IPS-NIHi7 (cell line): ENCODE results near the gene EFCC1.

Source experiments
- DNase-seq: peaks from one replicate; pipeline ENCODE4 v3.0.0; 2012; ENCODE audit warnings: mixed read lengths; ENCODE audit errors: extremely low spot score

EFCC1 gene

DNA sequence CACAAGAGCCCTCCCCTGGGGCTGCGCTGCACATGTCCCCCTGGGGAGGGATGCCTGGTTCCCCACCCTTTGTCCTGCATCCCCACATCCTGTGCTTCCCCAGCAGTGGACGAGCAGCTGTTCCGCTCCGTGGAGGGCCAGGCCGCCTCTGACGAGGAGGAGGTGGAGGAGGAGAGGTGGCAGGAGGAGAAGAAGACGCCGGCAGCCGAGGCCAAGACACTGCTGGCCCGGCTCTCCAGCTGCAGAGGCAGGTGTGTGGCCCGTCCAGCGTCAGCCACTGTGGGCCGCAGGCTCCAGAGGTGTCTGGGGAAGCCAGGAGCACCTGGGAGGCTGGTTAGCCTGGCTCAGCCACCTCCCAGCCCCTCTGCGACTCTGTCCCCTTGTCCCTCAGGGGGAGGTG is 31.6 kb downstream of the EFCC1 start:
- no peak for DNase-seq

DNA sequence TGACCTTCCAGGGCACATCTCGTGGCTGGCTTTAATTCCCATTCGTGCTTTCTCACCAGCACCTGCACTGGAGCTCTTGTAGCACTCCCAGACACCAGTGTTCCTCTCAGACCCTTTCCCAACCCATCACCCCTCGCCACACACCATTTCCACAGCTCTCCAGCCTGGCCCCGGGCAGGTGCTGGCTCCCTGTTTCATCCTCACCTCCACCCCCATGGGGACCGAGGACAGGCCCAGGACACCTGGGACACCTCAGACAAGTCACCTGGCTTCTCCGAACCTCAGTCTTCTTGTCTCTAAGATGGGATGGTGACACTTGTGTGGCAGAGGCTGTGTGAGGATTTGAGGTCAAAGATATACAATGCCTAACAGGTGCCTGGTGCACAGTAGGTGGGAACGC is 32.0 kb downstream of the EFCC1 start:
- no peak for DNase-seq

DNA sequence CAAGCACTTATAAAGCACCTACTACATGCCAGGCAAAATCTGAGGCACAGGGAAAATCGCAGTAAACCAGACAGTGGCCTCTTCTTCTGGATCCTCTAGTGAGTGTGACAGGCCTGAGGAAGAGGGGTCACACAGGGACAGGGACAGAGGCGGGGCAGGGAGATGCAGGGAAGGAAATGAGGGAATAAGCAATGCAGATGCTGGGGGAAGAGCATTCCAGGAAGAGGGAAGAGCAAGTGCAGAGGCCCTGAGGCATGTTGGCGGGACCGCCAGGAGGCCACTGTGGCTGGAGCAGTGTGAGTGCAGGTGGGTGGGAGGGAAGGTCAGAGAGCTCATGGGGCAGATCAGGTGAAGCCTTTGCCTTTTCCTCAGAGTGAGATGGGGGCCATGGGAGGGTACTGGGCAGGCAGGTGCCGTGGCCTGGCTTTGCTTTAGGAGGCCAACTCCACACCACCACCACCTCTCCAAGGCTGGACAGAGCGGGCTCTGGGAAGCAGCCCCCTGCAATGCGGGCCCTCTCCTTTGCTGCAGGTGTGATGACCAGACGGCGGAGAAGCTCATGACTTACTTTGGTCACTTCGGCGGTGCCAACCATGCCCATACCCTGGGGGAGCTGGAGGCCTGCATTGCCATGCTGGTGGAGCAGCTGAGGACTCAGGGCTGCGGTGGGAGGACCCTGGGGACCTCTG is 32.7 kb downstream of the EFCC1 start:
- DNase-seq = no peak

DNA sequence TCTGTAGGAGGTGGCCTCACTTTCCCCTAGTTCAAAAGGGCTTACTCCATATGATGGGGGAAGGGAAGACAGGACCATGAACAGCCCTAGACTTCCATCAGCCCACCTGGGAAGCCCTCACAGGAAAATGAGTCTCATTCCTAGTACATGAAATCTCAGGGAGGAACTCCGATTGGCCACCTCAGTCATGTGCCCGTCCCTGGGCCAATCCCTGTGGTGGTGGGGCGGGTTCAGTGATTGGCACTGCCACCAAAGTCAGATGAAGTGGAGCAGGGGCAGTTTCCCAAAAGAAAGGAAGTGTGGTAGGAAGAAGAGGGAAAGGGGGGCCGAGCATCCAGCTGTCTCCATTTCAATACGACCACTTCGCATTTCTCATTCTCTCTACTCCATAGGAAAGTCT is 33.5 kb downstream of the EFCC1 start:
- DNase-seq = no peak

DNA sequence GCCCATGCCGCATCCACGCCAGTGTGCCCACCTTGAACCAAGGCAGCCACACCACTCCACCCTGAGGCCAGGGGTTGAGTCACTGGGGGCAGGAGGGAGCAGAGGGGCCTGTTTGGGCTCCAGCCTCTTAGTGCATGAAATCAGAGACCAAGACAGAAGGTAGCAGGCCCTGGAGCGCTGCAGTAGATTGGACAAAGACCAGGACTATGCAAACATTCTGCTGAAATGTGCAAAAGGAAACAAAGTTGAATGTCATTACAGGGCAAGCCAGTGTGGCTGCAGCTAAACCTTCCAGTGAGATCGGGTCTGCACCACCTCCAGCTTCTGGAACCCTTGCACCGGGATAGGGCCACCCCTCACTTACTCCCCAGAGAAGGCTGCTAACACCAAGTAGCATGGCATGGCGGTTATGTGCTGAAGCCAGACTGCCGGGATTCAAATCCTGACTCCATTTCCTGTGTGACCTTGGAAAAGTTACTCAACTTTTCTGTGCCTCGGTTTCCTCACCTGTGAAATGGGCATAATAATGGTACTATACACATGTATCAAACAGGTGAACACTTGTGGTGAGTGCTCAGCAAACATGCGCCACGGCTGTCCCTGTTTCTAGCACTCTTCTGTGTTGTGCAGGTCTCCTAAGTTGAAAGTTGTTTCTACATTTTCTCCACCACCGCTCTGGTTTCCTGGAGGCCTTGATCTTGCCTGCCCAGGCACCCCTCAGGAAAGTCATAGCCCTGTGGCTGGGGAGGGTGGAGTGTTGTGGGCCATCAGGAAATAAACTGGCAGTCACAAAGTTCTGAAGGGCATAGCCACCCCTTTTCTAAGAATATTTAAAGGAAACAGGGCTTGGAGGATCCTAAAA is 34.5 kb downstream of the EFCC1 start:
- no peak for DNase-seq

DNA sequence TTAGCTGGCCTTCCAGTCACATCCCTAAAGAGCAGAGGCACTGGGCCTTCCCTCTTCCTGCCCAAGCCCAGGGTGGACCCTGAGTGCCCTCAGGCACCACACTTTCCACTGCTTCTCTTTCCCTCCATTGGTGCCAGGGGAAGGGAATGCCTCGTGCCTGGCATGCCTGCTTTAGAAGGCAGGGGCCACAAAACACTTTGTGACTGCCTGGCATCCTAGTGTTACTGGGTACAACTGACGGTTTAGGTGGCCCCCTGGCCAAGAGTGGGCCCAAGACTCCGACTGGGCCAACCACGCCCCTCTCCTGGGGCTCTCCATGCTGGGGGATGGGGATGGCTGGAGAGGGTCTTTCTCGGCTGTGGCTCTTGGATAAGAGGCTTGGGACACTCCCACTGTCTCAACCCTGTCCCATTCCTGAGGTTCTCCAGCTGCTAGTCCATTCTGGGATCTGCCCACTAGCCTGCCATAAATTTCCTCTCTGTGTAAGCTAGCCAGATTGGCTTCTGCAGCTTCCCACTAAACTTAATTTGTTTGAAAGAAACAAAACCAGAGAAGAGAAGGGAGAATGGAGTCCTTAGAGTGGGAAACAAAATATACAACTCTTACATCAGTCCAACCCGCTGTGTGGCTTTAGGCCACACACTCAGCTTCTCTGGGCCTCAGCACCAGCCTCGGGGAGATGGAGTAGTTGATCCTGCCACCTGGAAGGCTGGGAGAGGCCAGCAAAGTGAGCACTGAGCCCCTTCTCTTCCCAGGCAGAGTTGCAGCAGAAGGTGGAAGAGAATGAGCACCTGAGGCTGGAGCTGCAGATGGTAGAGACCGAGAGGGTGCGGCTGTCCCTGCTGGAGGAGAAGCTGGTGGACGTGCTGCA is 35.4 kb downstream of the EFCC1 start:
- no peak for DNase-seq

DNA sequence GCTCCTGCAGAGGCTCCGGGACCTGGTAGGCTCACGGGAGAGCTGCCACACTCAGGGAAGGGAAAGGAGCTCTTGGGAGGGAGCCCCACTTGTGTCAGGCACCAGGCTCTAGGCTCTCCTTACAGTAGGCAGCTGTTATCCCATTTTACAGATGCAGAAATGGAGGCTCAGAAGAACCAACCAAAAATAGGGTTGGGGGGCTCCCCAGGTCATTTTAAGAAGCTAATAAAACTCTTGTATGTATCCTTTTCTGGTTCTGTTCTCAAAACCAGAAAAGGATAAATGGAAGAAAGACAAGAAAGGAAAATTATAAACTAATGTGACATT is 36.0 kb downstream of the EFCC1 start:
- DNase-seq = no peak

DNA sequence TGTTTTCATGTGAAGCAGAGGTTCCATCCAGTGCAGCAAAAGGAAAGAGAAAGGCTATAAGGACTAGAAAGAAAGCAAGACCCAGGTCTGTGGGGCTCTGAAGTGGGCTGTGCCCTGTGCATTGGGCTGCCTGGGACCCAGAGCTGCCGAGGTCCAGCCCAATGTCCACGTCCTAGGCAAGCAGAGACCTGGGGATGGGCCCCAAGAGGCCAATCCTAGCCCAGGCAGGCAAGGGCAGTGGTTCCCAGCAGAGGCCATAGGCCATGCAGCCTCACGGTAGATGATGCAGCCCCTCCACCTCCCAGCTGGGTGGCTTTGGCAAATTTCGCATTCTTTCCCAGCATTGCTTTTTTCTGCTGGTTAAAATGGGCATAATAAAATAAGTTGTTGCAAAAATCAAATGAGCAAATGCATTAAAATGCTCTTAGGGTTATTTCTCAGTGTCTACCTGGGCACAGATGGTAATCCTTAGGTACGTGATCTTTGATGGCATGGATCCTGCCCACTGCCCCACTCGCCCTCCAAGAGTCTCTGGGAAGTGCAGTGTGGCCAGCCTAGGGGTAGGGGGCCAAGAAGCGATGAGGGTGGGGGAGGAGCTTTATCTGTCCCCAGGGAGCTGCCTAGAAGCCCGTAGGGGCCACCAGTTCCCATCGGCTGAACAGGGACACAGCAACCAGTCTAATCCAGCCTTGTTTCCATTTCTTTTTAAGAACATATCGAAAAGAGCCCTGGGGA is 37.2 kb downstream of the EFCC1 start:
- no peak for DNase-seq

DNA sequence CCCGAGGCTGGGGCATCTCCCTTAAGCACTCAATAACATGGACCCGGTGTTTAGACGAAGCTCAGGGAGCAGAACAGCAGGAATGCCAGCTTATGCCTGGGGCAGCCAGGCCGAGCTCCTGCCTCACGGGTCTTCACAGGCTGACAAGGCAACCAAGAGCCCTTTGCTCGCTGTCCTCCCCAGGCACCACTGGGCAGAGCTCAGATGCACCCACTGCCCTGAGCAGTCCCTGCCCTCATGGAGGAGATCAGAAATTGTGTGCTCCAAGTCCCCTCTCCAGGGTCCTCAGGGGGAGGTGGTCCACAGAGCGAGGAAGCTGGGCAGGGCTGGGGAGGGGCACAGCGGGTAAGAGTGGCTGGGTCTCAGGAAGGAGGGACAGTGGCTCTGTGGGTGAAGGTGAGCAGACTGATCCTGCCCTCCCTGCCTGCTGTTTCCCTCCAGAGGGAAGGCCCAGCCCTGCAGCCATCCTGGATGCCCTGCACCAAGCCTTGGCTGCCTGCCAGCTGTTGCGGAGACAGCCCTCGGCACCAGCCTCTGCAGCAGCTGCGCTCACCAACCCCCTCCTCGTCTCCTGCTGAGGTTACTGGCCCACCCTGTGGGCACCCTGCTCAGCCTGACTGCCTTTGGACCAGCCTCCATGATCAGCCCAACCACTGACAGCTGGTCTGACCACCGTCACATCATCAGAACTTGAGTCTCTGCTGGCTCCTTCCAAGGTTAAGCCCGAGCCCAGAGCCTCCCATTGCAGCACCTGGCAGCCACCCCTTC is 38.4 kb downstream of the EFCC1 start:
- no peak for DNase-seq

DNA sequence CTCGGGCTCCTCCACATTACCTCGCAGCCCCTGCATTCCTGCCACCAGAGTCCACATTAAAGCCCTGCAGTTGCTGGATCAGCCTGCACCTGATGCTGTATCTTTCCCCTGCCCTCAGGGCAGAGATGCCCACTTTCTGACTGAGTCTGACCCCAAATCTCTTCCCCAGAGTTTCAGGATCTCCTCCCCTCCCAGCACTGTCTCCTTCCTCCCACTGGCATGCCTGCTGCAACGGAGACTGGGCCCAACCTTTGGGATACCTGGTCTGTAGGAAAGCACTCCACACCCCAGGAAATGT is 38.9 kb downstream of the EFCC1 start:
- DNase-seq = no peak

DNA sequence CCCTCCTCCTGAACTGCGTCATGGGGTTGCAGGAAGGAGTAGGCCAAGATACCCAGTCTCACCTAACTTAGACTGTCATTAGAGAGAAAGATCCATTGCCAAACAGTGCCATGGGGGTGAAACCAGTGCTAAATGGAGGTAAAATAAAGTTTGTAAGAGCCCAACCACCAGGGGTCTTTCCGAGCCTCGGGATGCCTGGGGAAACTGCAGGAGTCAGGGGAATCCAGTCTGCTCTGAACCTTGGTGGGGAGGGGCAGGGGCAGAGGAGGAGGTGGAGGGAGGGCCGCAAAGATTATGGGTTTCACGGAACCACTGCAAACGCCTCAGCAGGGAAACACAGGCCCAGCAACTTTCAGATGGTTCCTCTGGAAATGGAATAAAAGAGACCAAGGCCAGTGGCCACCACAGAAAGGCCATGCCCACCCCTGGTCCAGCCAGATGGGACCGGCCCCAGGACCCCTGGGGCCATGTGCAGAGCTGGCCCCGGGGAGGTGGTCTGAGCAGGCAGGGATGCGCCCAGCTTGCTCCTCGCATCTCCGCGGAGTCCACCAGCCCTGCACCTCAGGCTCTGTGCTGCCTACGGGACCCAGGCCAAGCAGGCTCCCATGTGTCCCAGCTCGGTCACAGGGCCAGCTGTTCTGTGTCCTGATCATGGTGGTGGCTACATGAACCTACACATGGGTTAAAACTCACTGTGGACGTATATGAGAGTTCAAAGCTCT is 39.6 kb downstream of the EFCC1 start:
- no peak for DNase-seq

DNA sequence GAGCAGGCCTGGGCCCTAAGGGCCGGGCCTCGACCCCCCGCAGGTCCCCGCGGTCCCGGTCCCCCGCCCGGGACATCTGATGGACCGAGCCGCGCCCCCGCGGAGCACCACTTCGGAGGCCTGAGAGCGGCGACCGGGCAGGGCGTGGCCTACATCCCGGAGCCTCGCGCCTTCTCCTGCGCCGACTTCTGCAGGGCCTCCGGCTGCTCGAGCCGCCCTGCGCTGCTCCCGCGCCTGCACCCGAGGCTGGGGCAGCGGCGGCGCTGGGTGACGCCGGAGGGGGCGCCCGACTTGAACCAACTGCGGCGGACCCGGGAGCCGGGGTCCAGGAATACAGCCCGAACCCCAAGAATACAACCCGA is 44.6 kb downstream of the EFCC1 start:
- DNase-seq = peak; percentile 63

DNA sequence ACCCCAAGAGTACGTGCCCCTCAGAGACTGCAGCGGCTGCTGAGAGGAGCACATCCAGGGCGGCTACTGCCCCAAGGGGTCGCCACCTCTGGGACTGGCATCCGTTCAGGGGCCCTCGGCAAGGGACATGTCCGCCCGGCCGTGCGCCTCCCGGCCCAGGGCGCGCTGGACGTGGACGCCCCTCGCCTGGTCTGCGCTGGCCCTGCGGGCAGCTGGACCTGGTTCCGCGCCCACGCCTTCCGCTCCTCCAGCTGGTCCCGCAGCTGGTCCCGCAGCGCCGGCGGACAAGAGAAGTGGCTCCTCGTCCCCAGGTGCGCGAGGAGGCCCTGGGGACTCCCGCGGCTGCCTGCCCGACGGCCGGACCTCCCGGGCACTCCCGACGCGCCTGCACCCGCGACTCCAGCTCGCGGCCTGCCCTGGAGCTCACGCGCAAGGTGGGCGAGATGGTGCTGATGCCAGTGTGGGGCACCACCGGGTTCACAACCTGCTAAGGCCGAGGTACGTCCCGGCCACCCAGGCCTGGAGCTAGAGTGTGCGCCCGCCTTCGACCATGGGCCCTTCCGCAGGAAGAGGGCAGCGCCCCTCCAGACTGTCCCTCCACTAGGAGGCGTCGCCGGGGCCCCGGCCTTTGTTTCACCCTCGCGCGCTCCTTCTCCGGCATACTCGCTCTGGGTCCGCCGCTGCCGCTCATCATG is 45.1 kb downstream of the EFCC1 start:
- DNase-seq = peak; percentile 78

DNA sequence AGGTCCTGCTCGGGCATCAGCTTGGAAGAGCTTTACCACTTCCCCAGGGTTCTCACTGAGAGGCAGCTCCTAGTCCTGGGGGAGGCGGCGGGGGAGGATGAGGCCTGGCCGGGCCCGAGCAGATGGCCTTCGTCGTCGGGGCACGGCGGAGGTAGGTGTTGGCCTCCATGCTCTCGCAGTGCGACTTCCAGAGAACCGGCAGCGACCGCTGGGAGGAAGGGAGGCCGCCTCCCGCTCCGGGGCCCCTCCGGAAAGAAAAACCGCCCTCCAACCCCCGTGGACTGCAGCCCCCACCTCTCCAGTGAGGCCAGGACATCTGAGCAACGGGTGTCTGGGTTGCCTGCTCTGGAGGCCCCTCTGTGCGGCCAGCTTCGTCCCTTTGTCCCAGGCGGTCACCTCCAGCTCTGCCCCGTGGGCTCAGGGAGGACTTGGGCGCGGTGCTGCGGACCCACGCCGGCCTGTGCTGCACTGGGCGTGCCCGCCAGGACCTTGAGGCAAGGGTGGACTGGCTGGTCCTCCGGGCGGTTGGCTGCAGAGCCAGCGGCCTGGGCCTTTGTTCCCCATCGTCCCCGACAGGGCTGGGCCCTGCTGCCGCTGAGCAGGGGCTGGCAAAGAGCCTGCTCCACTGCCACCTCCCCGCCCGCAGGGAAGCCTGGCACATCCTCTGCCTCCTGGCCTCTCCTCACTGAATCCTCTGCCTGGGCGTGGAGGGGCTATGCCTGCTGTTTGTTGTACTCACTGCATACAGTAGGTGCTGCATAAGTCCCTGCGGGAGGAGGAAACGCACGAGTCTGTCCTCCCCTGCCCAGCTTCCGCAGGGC is 45.8 kb downstream of the EFCC1 start:
- DNase-seq = no peak

DNA sequence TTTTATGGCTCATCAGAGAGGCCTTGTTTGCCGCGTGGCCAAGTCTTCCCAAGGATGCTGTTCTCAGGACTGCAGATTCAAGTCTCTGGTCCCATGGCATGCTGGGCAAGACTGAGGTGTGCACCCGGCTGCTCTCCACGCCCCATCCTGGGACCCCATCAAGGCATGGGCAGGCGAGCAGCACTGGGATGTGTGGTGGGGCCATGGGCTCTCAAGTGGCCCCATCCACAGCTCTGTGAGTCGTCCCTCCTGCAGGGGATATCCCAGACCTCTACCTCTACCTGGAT is 46.4 kb downstream of the EFCC1 start:
- DNase-seq = no peak

DNA sequence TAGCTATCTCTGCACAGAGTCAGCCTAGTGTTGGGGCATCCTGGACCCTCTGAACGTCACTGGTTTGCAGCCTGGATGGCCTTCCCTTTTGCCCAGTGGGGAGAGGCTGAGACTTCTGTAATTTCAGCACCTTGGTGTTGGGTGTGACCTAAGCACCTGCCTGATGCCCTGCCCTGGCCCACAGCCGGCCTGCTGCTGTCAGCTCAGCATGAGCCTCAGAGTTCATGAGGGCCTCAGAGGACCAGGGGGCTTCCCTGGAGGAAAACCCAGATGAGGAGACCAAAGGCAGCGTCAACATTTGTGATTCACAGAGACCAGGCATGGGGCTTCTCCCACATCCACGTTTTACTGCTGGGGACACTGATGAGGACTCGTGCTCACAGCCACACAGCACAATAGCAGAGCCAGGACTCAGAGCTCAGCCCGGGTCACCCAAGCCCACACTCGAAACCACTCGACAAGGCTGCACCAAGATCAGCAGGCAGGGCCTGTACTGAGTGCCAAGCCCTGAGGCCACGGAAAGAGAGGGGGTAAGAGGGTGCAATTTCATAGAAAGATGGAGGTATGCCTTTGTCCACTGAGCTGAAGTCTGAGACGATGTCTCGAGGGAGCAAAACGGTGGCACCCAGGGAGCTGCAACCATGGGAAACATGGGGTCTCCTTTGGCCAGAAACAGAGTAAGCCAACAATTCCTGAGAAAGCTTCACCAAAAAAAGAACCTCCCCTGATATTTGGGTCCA is 49.6 kb downstream of the EFCC1 start:
- no peak for DNase-seq

DNA sequence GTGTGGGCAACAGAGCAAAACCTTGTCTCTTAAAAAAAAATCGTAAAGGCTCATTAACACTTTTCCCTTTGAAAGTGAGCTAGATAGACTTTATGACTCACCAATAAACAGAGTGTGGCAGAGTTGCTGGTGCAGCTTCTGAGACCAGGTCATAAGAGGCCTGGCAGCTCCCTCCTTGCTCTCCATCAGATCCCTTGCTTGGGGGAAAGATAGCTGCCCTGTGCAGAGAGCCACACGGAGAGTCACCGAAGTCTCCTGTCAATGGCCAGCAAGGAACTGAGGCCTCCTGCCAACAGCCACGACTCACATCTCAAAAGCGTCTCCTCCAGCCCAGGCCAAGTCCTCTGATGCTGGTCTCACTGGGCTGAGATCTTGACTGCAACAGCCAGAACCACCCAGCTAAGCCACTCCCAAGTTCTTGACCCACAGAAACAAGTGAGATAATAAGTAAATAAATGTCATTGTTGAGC is 50.8 kb downstream of the EFCC1 start:
- no peak for DNase-seq

DNA sequence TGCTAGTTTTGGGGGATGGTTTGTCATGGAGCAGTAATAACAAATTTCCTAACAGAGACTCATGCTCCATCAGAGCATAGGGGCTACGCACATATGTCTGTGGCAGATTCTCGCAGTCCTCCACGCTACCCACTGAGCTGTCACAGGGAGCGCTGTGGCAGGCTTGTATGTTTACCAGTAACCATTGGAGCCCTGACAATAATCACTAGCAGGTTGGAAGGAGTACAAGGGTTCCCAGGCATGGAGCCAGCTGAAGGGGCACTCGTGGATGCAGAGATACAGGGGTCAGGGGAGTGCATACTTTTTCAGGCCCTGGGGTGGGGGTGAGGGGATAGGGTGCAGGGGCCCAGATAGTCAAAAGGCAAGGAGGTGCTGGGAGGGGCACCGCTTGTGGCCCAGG is 51.6 kb downstream of the EFCC1 start:
- no peak for DNase-seq
